ENCODE results near the gene HIPK4. TPM values are rescaled to one million over a fixed set of nuclear protein-coding genes. Genes with fewer than 3 reads are reported as not detected.
"Not testable (repeated sequence)": the region's sequence is repeated elsewhere in the genome, so short reads cannot be mapped to it uniquely, and the experiment has no call there.

Gene HIPK4
- total RNA-seq, 3 donors from 2014 or later (not counting 1 experiment from before 2014, with no cell fraction given), result 0.14 to 0.29 TPM; not detected in 1

DNA sequence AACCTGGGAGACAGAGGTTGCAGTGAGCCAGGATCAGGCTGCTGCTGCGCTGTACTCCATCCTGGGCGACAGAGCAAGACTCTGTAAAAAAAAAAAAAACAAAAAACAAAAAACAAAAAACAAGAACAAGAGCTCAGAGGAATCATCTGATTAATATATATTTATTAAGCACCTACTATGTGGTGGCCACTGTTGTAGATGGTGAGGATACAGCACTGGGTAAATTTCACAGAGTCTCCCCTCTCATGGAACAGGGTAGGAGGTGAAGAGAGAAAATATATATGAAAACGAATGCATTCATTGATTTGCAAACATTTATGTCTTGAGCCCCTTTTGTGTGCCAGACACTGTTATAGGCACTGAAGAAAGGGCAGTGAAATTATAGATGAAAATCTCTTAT is 41.7 kb upstream of the HIPK4 start:
- no peak overlapping the region for H3K27ac Mint-ChIP-seq
- intact Hi-C loops (cut with micrococcal nuclease), result no loop called here
- H3K4me3 Mint-ChIP-seq, result peak overlapping the region; percentile 40
- H3K36me3 ChIP-seq (ENCODE audit: control insufficient read depth, insufficient read depth, low read length), result no peaks in the 10 kb centered on the region
- no peak overlapping the region for H3K27ac ChIP-seq (ENCODE audit: low read length)
- H3K27me3 Mint-ChIP-seq (ENCODE audit: low read depth in 2 of 2), result no peaks in the 10 kb centered on the region
- H3K4me1 Mint-ChIP-seq, result peaks cover 10 to 12% of the 10 kb centered on the region in 2 donors
- no peaks in the 10 kb centered on the region for H3K27me3 ChIP-seq (ENCODE audit: control insufficient read depth, insufficient read depth, low read length)
- 58% methylated on average over 1 of the region's 3 CpGs for WGBS (ENCODE audit: insufficient coverage)
- ATAC-seq (no peak), DNase-seq (no peak)
- no peaks in the 10 kb centered on the region for H3K9me3 ChIP-seq (ENCODE audit: control insufficient read depth, insufficient read depth, low read length)
- peaks cover 25% of the 10 kb centered on the region for H3K4me1 ChIP-seq (ENCODE audit: control insufficient read depth, insufficient read depth, low read length)
- TF ChIP-seq, protein P1, sequence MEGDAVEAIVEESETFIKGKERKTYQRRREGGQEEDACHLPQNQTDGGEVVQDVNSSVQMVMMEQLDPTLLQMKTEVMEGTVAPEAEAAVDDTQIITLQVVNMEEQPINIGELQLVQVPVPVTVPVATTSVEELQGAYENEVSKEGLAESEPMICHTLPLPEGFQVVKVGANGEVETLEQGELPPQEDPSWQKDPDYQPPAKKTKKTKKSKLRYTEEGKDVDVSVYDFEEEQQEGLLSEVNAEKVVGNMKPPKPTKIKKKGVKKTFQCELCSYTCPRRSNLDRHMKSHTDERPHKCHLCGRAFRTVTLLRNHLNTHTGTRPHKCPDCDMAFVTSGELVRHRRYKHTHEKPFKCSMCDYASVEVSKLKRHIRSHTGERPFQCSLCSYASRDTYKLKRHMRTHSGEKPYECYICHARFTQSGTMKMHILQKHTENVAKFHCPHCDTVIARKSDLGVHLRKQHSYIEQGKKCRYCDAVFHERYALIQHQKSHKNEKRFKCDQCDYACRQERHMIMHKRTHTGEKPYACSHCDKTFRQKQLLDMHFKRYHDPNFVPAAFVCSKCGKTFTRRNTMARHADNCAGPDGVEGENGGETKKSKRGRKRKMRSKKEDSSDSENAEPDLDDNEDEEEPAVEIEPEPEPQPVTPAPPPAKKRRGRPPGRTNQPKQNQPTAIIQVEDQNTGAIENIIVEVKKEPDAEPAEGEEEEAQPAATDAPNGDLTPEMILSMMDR (IDR thresholded peaks at IDR 0.05), result no peak
- no peaks in the 10 kb centered on the region for H3K36me3 Mint-ChIP-seq
- H3K9me3 Mint-ChIP-seq, result no peaks in the 10 kb centered on the region
- no peak overlapping the region for H3K4me3 ChIP-seq (ENCODE audit: low read length)

DNA sequence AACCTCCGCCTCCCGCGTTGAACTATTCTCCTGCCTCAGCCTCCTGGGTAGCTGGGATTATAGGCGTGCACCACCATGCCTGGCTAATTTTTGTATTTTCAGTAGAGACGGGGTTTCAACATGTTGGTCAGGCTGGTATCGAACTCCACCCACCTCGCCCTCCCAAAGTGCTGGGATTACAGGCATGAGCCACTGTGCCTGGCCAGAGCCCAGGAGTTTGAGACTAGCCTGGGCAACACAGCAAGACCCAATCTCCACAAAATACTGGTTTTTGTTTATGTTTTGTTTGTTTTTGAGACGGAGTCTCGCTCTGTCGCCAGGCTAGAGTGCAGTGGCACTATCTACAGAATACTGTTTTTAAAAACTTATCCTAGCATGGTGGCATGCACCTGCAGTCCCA is 40.3 kb upstream of the HIPK4 start:
- H3K27me3 Mint-ChIP-seq (ENCODE audit: low read depth in 2 of 2); H3K4me3 ChIP-seq (ENCODE audit: low read length); ATAC-seq; intact Hi-C loops (cut with micrococcal nuclease); H3K27ac ChIP-seq (ENCODE audit: low read length); H3K27me3 ChIP-seq (ENCODE audit: control insufficient read depth, insufficient read depth, low read length); H3K36me3 ChIP-seq (ENCODE audit: control insufficient read depth, insufficient read depth, low read length); H3K27ac Mint-ChIP-seq; H3K9me3 ChIP-seq (ENCODE audit: control insufficient read depth, insufficient read depth, low read length); H3K4me3 Mint-ChIP-seq; H3K9me3 Mint-ChIP-seq; H3K36me3 Mint-ChIP-seq; DNase-seq: not testable (repeated sequence)
- H3K4me1 ChIP-seq (ENCODE audit: control insufficient read depth, insufficient read depth, low read length), result peaks cover 29% of the 10 kb centered on the region
- H3K4me1 Mint-ChIP-seq, result peaks cover 18 to 19% of the 10 kb centered on the region in 2 donors
- WGBS (ENCODE audit: insufficient coverage), result 97% methylated on average over 10 of the region's 10 CpGs

DNA sequence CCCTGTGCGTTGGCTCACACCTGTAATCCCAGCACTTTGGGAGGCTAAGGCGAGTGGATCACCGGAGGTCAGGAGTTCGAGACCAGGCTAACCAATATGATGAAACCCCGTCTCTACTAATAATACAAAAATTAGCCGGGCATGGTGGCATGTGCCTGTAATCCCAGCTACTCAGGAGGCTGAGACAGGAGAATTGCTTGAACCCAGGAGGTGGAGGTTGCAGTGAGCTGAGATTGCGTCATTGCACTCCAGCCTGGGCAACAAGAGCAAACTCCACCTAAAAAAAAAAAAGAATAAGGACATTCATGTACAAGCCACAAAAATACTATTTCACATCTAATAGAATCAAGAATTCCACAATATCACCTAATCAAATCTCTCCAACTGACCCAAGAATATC is 38.2 kb upstream of the HIPK4 start:
- H3K9me3 ChIP-seq (ENCODE audit: control insufficient read depth, insufficient read depth, low read length); DNase-seq; ATAC-seq; intact Hi-C loops (cut with micrococcal nuclease); H3K27ac ChIP-seq (ENCODE audit: low read length); H3K27me3 ChIP-seq (ENCODE audit: control insufficient read depth, insufficient read depth, low read length); H3K27ac Mint-ChIP-seq; H3K27me3 Mint-ChIP-seq (ENCODE audit: low read depth in 2 of 2); H3K36me3 Mint-ChIP-seq; H3K36me3 ChIP-seq (ENCODE audit: control insufficient read depth, insufficient read depth, low read length); H3K4me3 ChIP-seq (ENCODE audit: low read length); H3K9me3 Mint-ChIP-seq: not testable (repeated sequence)
- WGBS (ENCODE audit: insufficient coverage), result 99% methylated on average over 7 of the region's 7 CpGs
- H3K4me3 Mint-ChIP-seq, result peak overlapping the region; percentile 15
- peaks cover 24% of the 10 kb centered on the region for H3K4me1 ChIP-seq (ENCODE audit: control insufficient read depth, insufficient read depth, low read length)
- H3K4me1 Mint-ChIP-seq, result peaks cover 24 to 25% of the 10 kb centered on the region in 2 donors

DNA sequence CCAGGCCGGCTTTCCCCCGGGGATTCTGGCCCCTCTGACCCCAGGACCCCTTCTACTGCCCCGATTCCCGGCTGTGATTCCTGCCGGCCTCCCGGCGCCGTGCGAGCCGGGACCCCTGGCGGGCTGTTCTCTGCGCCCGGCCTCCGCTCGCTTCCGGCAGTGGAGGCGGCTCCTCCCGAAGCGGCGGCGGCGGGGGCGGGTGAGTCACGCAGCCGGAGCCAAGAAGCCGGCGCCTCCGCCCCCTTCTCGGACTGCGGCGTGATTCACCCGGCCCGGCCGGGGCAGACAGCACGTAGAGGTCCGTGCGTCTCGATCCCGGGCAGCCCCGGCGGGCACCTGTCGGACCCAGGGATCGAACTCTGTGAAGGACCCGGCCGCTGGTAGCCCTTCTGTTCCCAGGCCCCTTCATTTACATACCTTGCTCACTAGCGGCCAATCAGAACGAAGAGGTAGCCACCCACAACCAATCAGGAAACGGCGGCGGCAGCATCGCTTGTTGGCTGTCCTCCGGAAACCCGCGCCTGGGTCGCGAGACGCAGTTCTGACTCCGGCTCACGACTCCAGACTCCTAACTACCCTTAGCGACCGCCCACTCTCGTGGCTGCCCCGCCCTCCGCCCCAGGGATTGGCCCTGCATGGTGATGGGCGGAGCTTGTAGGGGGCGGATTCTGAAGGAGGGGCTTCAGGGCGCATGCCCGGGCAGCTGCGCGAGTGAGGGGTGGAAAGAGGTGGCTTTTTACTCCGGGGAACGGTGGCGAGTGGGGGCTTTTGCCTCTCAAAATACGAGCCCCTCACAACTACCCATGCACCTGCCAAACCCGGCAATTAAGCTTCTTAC is 35.7 kb upstream of the HIPK4 start, which contains the start of gene SERTAD1:
SERTAD1 (minus strand) TSS at position 543 of the 838 bp plus-strand sequence. CDS start 2,446 bp downstream, outside the sequence.
- peaks cover 21 to 31% of the 10 kb centered on the region in 2 donors for H3K4me1 Mint-ChIP-seq
- Histone ChIP-seq H3K36me3 (ENCODE audit: control insufficient read depth, insufficient read depth, low read length) (peaks cover 10% of the 10 kb centered on the region), H3K4me1 (ENCODE audit: control insufficient read depth, insufficient read depth, low read length) (peaks cover 26% of the 10 kb centered on the region), H3K27me3 (ENCODE audit: control insufficient read depth, insufficient read depth, low read length) (no peaks in the 10 kb centered on the region), H3K9me3 (ENCODE audit: control insufficient read depth, insufficient read depth, low read length) (no peaks in the 10 kb centered on the region), H3K27ac (ENCODE audit: low read length) (peak within 1 kb of the TSS; percentile 95), H3K4me3 (ENCODE audit: low read length) (peak within 1 kb of the TSS; percentile 71)
- peak; percentile 88 to 98 (median 88) for ATAC-seq
- peak within 1 kb of the TSS; percentile 94 for H3K4me3 Mint-ChIP-seq
- peak; percentile 100 for DNase-seq
- no peaks in the 10 kb centered on the region for H3K9me3 Mint-ChIP-seq
- TF ChIP-seq, protein P1 (IDR thresholded peaks at IDR 0.05), result peak; percentile 73
- H3K27ac Mint-ChIP-seq, result peak within 1 kb of the TSS; percentile 91 to 94
- intact Hi-C loops (cut with micrococcal nuclease), result loop anchor here (1.0 kb wide), 3 partner anchors 19 to 41 kb away; partner anchors contain the start of gene SERTAD3
- under 1% methylated on average over 73 of the region's 75 CpGs for WGBS (ENCODE audit: insufficient coverage)
- no peaks in the 10 kb centered on the region for H3K27me3 Mint-ChIP-seq (ENCODE audit: low read depth in 2 of 2)
- no peaks in the 10 kb centered on the region for H3K36me3 Mint-ChIP-seq
